Small intestine (tissue), 7 donors: Measurements from ENCODE around the gene IGDCC3. TPM values are rescaled to one million over a fixed set of nuclear protein-coding genes. Genes with fewer than 3 reads are reported as not detected.

Experiments
- DNase-seq, 2 donors: peaks; one replicate each; pipeline versions ENCODE4 v3.0.0 to v3.0.0-alpha.2; 2013
- FAIRE-seq: peaks from 2 replicates; lab custom pipeline; 2012; peaks lifted over from hg19 to GRCh38; lab: Jason Lieb, UNC
- H3K27ac ChIP-seq, 3 donors: one replicate each; pipeline ENCODE4 v1.5.1; 2013; ENCODE audit warnings: low read length in 2 of 3, mild to moderate bottlenecking in 2 of 3, control low read depth in 1 of 3, inconsistent platforms in 1 of 3, low read depth in 1 of 3, moderate library complexity in 1 of 3
- H3K27me3 ChIP-seq, 3 donors: one replicate each; pipeline ENCODE4 v1.6.1; 2013; ENCODE audit warnings: low read length in 3 of 3, inconsistent platforms in 1 of 3; ENCODE audit not compliant: control insufficient read depth in 3 of 3, insufficient read depth in 3 of 3
- H3K36me3 ChIP-seq, 3 donors: one replicate each; pipeline ENCODE4 v1.6.1; 2013; ENCODE audit warnings: low read length in 3 of 3, inconsistent platforms in 1 of 3, low read depth in 1 of 3, mild to moderate bottlenecking in 1 of 3, moderate library complexity in 1 of 3; ENCODE audit not compliant: control insufficient read depth in 3 of 3, insufficient read depth in 2 of 3
- H3K4me1 ChIP-seq, 3 donors: one replicate each; pipeline ENCODE4 v1.6.1; 2013; ENCODE audit warnings: low read length in 2 of 3, inconsistent platforms in 1 of 3, low read depth in 1 of 3, mild to moderate bottlenecking in 1 of 3, moderate library complexity in 1 of 3; ENCODE audit not compliant: control insufficient read depth in 3 of 3, insufficient read depth in 2 of 3
- H3K4me3 ChIP-seq, 3 donors: one replicate each; pipeline ENCODE4 v1.5.1; 2013; ENCODE audit warnings: low read length in 3 of 3, control low read depth in 1 of 3, inconsistent platforms in 1 of 3, low read depth in 1 of 3, mild to moderate bottlenecking in 1 of 3, moderate library complexity in 1 of 3
- H3K9me3 ChIP-seq, 2 donors: one replicate each; pipeline ENCODE4 v1.6.1; 2013; ENCODE audit warnings: low read depth in 1 of 2, low read length in 1 of 2; ENCODE audit not compliant: control insufficient read depth in 2 of 2, insufficient read depth in 1 of 2
- WGBS, 3 donors: extraction: QIAGEN DNeasy Blood & Tissue Kit; methylation state at CpG; one replicate each; pipeline ENCODE4 v1.1.7; 2013; 5-methylcytosine and 5-hydroxymethylcytosine counted together
- polyA plus RNA-seq, 4 donors: library from polyadenylated mRNA; stranded (reverse) in 3 of 4; unstranded in 1 of 4; fragments of 200-250 nt in 3 of 4; fragments of 120-200 nt in 1 of 4; gene quantifications; one replicate each; pipeline versions ENCODE4 v1.2.1 to v1.2.3, GENCODE V29; 2013
- donor health status: healthy with polysubstance abuse.
- donor health status: control.
- donor health status: control.
- donor health status: Bipolar disorder and iron deficiency.
- donor health status: healthy.

The IGDCC3 gene
- polyA plus RNA-seq, 4 donors, result 0.18 to 1.0 TPM; not detected in 2

DNA sequence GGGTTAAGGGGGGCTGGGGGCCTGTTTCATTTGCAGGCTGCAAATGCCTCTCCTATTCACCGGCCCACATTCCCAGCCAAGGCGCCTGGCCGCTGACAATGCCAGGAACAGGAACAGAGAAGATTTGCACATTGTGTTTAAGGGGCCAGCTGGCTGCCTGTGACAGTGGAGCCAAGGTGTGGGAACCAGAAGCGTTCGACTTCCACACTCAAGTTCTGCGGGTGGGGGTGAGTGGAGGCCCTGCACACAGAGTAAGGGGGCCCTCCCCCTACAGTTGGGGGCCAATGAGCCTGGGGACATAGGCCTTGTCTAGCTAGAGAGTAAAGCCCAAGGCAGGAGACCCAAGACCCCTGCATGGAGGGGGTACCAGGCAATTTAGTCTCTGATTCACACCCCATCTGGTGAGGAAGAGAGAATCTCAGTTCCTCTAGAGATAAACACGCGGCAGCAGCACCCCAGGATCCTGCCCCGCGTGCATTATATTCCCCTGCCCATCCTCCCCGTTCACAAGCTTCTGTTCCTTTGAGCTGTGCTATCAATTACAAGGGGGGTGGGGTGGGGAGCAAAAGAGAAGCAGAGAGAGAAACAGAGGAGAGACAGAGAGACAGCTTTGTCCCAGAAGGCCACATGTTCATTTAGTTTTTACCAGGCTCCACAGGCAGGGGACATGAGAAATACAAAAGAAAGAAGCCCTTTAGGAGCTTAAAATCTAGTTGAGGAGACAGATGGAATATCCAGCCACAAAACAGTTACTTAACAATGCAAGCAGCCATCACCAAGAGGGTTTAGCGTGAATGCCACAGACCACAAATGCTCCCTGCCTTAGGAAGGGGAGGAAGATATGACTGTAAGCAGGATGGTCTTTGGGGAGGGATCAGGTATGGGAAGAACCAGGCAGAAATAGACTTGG is 9.2 kb downstream of the IGDCC3 start:
- Histone ChIP-seq H3K27me3 (peaks cover 0 to 3% (median 0%) of the 10 kb centered on the region in 3 donors), H3K36me3 (peaks cover 0 to 7% (median 0%) of the 10 kb centered on the region in 3 donors), H3K4me1 (no peaks in the 10 kb centered on the region), H3K27ac (no peak overlapping the region), H3K9me3 (no peaks in the 10 kb centered on the region), H3K4me3 (no peak overlapping the region)
- WGBS, 3 donors, result 66 to 80% (median 74%) methylated on average over 12 of the region's 12 CpGs
- DNase-seq (no peak), FAIRE-seq (no peak)

DNA sequence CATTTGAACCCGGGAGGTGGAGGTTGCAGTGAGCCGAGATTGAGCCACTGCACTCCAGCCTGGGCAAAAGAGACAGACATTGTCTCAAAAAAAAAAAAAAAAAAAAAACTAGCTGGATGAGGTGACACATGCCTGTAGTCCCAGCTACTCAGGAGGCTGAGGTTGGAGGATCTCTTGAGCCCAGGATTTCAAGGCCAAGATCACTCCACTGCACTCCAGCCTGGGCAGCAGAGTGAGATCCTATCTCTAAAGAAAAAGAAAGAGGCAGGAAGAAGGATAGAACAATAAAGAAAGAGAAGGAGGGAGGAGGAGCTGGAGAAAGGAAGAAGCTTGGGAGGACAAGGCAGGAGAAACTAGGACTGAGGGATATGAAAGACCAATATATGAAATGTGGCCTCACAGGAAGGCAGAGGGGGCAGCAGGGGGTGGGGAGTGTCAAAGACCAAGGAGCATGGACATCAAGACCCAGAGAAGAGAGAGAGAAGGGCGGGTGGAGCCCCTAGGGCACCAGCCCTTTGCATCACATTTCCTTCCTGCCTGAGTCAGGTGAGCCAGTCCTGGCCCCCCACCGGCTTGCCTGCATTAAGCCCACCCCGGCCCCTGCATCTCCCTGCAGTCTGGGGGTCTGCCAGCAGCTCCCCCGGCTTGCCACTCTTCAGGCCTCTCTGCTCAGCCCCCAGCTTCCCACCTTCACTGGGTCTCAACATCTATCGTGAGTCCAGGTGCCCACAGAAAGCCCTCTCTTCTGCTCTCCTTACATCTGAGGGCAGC is 11.5 kb downstream of the IGDCC3 start:
- DNase-seq (no peak), FAIRE-seq (no peak)
- Histone ChIP-seq H3K4me1 (no peaks in the 10 kb centered on the region), H3K27me3 (no peaks in the 10 kb centered on the region), H3K36me3 (no peaks in the 10 kb centered on the region), H3K27ac (no peak overlapping the region), H3K9me3 (no peaks in the 10 kb centered on the region), H3K4me3 (no peak overlapping the region)
- WGBS, 3 donors, result 68 to 85% (median 78%) methylated on average over 7 of the region's 7 CpGs

DNA sequence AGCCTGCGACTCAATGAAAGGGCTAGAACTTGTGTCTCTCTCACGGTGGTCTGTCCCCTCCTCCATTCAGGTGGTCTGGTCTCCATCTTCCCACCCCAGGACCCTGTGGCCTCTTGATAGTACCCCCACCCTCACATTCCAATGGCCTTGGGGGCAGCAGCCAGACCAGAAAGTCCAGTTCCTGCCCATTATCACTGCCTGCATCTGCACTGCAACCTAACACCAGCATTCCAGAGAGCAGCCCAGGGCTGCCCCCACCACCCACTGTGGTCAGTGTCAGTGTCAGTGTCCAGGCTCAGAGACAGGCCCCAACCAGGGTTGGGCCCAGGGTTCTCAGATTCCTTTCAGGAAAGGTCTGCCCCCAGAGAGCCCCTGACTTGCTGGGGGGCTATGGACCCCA is 12.6 kb downstream of the IGDCC3 start:
- Histone ChIP-seq H3K27ac (no peak overlapping the region), H3K27me3 (no peaks in the 10 kb centered on the region), H3K4me3 (no peak overlapping the region), H3K36me3 (no peaks in the 10 kb centered on the region), H3K4me1 (no peaks in the 10 kb centered on the region), H3K9me3 (no peaks in the 10 kb centered on the region)
- 69 to 78% (median 76%) methylated on average over 2 of the region's 2 CpGs for WGBS, 3 donors
- no peak for DNase-seq
- FAIRE-seq, result no peak

GRCh38 chr15:65363766-65364165 is 14.0 kb downstream of the IGDCC3 start:
- 82 to 92% (median 91%) methylated on average over 2 of the region's 2 CpGs for WGBS, 3 donors
- Histone ChIP-seq H3K4me1 (no peaks in the 10 kb centered on the region), H3K27ac (no peak overlapping the region), H3K4me3 (no peak overlapping the region), H3K9me3 (no peaks in the 10 kb centered on the region), H3K36me3 (no peaks in the 10 kb centered on the region), H3K27me3 (no peaks in the 10 kb centered on the region)
- FAIRE-seq (no peak), DNase-seq (no peak)

- no peaks in the 10 kb centered on the region for H3K4me1 ChIP-seq
- FAIRE-seq (no peak), DNase-seq (no peak)
- no peaks in the 10 kb centered on the region for H3K36me3 ChIP-seq
- H3K27me3 ChIP-seq, result no peaks in the 10 kb centered on the region
- H3K4me3 ChIP-seq, result no peak overlapping the region
- WGBS, 3 donors, result 77 to 91% (median 80%) methylated on average over 6 to 7 of the region's 7 CpGs
- no peak overlapping the region for H3K27ac ChIP-seq
- no peaks in the 10 kb centered on the region for H3K9me3 ChIP-seq
These were observed 14.5 kb downstream of the IGDCC3 start for GRCh38 chr15:65363306-65363705.

DNA sequence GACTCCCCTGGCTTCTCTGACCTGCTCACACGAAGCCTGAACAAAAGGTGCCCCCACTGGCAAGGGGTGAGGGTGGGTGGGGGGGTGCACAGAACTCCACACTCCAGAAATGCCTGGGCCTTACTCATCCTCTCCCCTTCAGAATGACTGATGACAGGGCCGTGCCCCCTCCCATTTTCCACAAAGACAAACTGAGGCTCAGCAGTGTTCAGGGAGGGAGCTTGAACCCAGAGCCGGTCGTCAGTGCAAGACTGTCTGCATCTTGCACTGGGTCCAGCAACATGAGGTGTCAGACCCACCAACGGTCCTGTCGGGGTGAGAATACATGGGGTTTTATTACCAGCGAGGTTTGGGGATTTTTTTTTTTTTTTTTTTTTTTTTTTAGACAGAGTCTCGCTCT is 15.3 kb downstream of the IGDCC3 start:
- WGBS, 3 donors, result 76 to 88% (median 84%) methylated on average over 7 to 8 of the region's 8 CpGs
- no peak for DNase-seq
- no peak overlapping the region for H3K27ac ChIP-seq
- H3K27me3 ChIP-seq, result peaks cover 0 to 4% (median 0%) of the 10 kb centered on the region in 3 donors
- H3K36me3 ChIP-seq, result no peaks in the 10 kb centered on the region
- no peak overlapping the region for H3K4me3 ChIP-seq
- H3K4me1 ChIP-seq, result no peaks in the 10 kb centered on the region
- FAIRE-seq, result no peak
- no peaks in the 10 kb centered on the region for H3K9me3 ChIP-seq

DNA sequence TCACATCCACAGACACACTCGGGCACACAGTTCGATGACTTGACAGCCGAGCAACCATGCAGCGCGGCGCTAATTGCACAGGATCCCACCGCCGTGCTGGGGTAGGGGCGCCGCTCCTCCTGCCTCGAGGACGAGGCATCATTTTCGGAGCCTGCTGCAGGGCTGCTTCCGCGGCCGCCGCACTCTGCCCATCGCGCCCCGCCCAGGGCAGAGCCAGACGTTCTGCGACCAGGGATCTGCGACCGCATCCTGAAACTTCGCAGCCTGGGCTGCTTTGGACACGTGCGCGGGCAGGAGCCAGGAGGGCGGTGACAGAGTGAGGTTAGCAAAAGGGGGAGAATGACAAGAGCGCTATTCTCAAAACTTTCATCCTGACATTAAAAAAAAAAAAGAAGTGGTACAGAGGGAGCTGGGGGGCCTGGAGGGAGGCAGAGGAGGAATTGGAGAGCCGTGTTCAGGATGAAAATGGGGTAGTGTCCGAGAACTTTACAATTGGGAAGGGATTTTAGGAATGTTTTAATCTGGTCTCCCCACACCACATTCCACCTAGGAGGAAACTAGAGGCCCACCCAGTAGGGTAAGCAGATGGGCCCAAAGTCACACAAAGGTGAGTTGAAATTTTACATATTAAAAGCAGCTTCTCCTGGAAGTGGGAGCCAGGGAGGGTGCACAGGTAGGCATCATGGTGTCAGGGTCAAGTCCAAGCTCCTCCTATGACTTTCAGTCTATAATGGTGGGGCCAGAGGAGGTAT is 15.9 kb downstream of the IGDCC3 start:
- Histone ChIP-seq H3K27ac (no peak overlapping the region), H3K36me3 (no peaks in the 10 kb centered on the region), H3K27me3 (peaks cover 0 to 6% (median 4%) of the 10 kb centered on the region in 3 donors), H3K4me3 (no peak overlapping the region), H3K9me3 (no peaks in the 10 kb centered on the region), H3K4me1 (no peaks in the 10 kb centered on the region)
- FAIRE-seq, result no peak
- no peak for DNase-seq
- 74 to 85% (median 75%) methylated on average over 30 to 32 of the region's 32 CpGs for WGBS, 3 donors

DNA sequence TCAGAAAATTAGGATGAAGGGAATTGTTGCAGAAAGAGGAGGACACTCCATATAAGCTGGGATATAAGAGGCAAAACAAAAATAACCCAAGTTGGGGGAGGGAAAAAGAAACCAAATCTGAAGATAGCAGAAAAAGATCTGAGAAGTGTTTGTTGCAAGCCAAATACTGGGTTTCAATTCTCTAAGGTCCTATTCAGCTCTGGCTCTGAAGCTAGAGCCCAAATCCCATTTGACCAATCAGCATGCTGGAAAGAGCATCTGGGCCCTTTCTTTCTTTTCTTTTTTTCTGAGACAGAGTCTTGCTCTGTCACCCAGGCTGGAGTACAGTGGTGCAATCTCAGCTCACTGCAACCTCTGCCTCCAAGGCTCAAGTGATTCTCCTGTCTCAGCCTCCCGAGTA is 17.3 kb downstream of the IGDCC3 start:
- no peak overlapping the region for H3K4me3 ChIP-seq
- H3K27me3 ChIP-seq, result peaks cover 3 to 14% (median 6%) of the 10 kb centered on the region in 3 donors
- H3K9me3 ChIP-seq, result no peaks in the 10 kb centered on the region
- DNase-seq (no peak), FAIRE-seq (no peak)
- 87 to 90% (median 89%) methylated on average over 1 of the region's 1 CpG for WGBS, 3 donors
- no peaks in the 10 kb centered on the region for H3K36me3 ChIP-seq
- peaks cover 0 to 8% (median 0%) of the 10 kb centered on the region in 3 donors for H3K4me1 ChIP-seq
- H3K27ac ChIP-seq, result no peak overlapping the region
